ENCODE data around the gene DNAH6. TPM values are rescaled to one million over a fixed set of nuclear protein-coding genes. Genes with fewer than 3 reads are reported as not detected.
A peak's percentile ranks its signal among the peaks of the same experiment; 100 is the strongest.
"Not testable (repeated sequence)": the region's sequence is repeated elsewhere in the genome, so short reads cannot be mapped to it uniquely, and the experiment has no call there.

DNAH6 gene
- total RNA-seq, 1 experiment from 2014 or later = 0.02 TPM

- DNase-seq (ENCODE audit: low read depth) = no peak
These were observed 233.1 kb downstream of the DNAH6 start for GRCh38 chr2:84749442-84749841.

DNA sequence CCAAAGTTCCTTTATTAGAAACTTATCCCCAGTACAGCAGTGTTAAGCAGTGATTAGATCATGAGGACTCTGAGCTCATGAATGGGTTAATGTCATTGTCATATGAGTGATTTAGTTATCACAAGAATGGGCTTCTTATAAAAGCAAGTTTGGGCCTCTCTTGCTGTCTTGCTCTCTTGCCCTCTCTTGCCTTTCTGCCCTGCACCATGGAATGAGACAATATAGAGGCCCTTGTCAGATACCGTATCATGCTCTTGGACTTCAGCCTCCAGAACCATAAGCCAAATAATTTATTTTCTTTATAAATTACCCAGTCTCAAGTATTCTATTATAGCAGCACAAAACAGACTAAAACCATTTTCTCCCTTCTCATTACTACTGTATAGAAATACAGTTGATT lies 238.8 kb downstream of the DNAH6 start:
- no peak for DNase-seq (ENCODE audit: low read depth)

DNA sequence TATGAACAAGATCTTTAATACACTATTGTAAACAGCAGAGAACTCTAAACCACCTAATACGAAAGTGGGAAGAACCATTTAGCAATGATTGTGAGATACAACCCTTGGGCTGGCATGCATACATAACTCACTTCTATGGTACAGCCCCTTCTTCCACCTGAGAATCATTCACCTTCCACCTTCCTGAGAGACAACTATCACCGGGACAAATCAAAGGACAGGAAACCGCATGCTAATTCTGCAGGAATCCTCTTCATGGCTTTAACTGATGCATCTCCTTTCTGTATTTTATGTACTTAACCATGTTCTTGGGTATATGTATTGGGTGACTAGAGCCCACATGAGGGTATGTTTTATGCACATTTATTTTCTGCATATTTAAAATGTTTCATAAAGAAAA lies 241.3 kb downstream of the DNAH6 start:
- no peak for DNase-seq (ENCODE audit: low read depth)

- DNase-seq (ENCODE audit: low read depth) = no peak
These were observed 250.5 kb downstream of the DNAH6 start for GRCh38 chr2:84766791-84767190.

GRCh38 chr2:84768840-84769239 lies 252.5 kb downstream of the DNAH6 start:
- no peak for DNase-seq (ENCODE audit: low read depth)

GRCh38 chr2:84770280-84770679 lies 254.0 kb downstream of the DNAH6 start:
- no peak for DNase-seq (ENCODE audit: low read depth)

DNA sequence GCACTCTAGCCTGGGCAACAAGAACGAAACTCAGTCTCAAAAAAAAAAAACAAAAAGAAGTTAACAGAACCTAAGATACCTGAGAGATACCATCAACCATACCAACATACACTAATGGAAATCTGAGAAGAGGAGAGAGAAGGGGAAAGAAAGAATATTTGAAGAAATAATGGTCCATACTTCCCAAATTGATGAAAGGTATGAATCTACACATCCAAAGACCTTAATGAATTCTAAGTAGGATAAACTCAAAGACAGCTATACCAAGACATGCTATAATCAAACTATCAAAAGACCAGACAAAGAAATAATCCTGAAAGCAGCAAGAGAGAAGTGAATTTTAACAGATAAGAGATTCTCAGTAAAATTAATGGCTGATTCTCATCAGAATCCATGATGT lies 255.0 kb downstream of the DNAH6 start:
- no peak for DNase-seq (ENCODE audit: low read depth)

DNA sequence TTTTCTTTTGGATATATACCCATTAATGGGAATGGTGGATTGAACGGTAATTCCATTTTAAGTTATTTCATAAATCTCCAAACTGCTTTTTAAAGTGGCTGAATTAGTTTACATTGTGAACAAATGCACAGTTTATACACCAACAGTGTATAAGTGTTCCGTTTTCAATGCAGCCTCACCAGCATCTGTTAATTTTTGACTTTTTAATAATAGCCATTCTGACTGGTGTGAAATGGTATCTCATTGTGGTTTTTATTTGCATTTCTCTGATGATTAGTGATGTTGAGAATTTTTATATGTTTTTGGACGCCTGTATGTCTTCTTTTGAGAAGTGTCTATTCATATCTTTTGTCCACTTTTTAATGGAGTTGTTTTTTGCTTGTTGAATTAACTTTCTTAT lies 257.3 kb downstream of the DNAH6 start:
- not testable (repeated sequence) for DNase-seq (ENCODE audit: low read depth)

DNA sequence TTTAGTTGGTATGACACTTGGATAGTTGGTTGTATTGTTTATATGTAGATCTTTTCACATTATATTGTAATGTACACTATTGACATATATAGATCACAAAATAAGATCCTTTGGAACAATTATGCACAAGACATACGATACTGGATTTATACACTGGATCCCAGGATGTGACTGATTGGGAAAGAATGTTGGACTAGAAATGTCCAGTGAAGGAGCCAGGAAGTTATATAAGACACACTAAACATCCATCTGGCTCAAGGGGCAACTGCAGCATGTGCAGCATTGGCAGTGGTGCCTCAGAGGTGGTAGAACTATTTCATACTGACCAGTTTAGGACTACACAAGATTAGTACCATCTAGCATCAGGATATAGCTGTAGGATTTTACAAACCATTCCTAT lies 259.7 kb downstream of the DNAH6 start:
- peak; percentile 15 for DNase-seq (ENCODE audit: low read depth)

- no peak for DNase-seq (ENCODE audit: low read depth)
These were observed 262.8 kb downstream of the DNAH6 start for GRCh38 chr2:84778911-84779690.

DNA sequence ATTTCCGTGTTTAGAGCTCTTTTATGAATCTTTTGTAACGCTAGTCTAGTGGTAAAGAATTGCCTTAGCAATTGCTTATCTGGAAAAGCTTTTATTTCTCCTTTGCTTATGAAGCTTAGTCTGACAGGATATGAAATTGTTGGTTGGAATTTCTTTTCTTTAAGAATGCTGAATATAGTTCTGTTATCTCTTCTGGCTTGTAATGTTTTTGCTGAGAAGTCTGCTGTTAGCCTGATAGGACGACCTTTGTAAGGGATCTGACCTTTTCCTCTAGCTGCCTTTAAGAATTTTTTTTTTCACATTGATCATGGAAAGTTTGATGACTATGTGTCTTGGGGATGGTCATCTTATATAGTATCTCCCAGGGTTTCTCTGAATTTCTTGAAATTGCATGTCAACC lies 263.5 kb downstream of the DNAH6 start:
- no peak for DNase-seq (ENCODE audit: low read depth)

DNA sequence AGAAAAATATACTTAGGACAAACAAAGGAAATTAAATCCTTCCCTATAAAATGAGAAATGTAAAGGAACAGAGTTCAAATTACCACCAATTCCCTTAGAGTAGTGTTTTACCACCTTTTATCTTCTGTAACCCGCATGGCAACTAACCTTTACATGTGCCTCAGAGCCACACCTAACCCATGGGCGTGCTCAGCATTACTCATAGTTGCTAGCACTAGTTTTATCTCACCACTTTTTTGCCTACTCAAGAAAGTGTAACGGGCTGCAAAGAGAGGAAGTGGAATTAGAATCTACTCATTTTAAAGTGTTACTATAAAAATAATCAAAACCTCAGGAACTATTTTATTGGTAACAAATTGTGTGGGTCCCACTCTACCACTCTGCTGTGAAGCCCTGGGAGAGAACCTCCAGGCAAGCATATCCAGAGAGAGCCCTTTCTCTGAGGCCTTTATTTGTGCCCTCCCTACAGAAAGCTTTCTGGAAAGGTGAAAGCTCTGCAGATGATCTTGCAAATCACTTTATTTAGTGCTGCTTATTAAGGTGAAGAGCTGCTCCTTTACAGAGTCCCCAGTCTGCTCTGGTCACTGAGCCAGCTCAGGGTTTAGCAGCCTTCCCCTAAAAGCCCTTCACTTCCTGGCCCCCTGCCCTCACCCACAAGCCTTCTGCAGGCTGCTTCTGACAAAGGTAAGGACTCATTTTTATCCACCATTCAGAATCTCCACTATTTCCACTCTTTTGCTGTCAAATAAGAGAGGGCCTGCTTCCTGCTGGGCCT lies 265.8 kb downstream of the DNAH6 start:
- DNase-seq (ENCODE audit: low read depth) = peak; percentile 21

- peak; percentile 7 for DNase-seq (ENCODE audit: low read depth)
These were observed 266.6 kb downstream of the DNAH6 start for GRCh38 chr2:84782717-84783442.

DNA sequence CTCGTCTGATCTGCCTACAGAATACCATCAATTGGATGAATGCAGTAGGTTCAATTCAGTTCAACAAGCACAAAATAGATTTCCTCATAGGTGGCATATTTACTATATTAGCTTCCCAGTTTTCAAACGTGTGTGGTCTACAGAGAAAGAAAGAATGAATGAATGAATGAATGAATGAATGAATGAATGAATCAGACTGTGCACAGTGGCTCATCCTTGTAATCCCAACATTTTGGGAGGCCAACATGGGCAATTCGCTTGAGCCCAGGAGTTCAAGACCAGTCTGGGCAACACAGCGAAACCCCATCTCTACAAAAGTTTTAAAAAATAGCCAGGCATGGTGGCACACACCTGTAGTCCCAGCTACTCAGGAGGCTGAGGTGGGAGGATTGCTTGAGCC lies 269.7 kb downstream of the DNAH6 start:
- DNase-seq (ENCODE audit: low read depth) = no peak

GRCh38 chr2:84786601-84787000 lies 270.3 kb downstream of the DNAH6 start:
- no peak for DNase-seq (ENCODE audit: low read depth)

DNA sequence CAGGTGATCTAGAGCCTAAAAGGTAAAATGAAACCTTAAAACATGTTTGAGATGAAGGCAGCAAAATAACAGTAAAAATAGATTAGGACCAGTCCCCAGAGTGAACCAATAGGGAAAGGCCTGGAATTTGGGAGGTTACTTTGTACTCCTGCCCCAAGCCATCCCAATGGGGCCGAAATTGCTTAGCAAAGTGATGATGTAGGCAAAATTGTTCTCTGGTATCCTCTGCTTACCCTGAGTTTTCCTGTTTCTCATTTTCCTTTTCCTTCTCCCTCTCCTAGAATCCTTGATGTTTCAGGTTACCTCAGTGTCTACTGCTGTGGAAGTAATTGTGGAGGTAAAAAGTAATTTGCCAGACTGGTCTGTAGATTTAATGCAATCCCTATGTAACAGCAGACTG lies 271.7 kb downstream of the DNAH6 start:
- DNase-seq (ENCODE audit: low read depth) = no peak

DNA sequence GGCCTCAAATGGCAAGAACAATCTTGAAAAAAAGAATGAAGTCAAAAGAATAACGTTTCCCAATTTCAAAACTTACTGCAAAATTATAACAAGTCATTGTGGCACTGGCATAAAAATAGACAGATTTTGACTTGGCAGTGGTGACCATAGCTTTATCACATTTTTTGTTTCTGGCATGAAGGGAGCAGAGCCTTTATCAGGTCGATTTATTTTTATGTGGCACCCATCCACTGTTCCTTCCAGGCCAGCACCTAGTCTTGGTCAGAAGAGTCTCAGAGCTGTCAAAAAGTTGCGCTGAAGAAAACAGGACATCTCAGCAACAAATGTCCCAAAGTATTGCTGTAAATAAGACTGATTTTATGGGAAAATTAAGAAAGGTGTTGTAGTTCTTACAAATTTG lies 272.2 kb downstream of the DNAH6 start:
- DNase-seq (ENCODE audit: low read depth) = no peak

GRCh38 chr2:84792856-84793522 lies 276.7 kb downstream of the DNAH6 start:
- peak; percentile 54 for DNase-seq (ENCODE audit: low read depth)

DNA sequence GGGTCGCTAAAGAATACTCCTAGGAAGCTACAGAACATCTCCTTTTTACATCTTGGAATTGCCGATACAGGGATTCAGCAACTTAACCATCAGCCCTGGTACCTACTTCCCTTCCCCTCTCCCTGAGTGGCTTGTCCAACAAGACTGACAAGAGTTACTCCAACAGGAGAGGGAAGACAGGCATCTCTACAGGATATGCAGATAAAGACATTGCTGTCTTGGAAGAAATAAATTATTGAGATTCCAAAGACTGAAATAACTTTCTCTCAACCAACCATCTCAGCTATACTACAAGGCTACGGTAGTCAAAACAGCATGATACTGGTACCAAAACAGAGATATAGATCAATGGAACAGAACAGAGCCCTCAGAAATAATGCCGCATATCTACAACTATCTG lies 277.3 kb downstream of the DNAH6 start:
- DNase-seq (ENCODE audit: low read depth) = no peak

DNA sequence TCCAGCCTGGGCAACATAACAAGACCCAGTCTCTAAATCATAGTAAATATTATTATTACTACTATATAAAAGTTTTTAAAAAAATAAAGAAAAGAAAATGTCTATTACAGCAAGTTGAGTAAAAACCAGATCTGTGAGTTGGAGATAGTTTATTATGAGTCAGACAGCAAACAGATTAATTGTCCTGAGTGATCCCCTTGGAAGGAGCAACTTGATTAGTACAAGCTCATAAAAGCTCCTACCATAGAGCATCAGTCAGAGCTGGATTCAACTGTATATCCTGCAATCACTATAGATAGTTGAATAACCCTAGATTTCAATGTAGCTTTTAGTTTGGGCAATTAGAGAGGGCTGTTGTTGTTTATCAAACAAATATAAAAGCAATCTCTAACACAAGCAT lies 280.5 kb downstream of the DNAH6 start:
- DNase-seq (ENCODE audit: low read depth) = no peak

- DNase-seq (ENCODE audit: low read depth) = no peak
These were observed 281.0 kb downstream of the DNAH6 start for GRCh38 chr2:84797271-84797670.

GRCh38 chr2:84799772-84800171 lies 283.5 kb downstream of the DNAH6 start:
- no peak for DNase-seq (ENCODE audit: low read depth)
